Ovary (tissue), 3 donors: ENCODE results near the gene INS.

ENCODE experiments used
- POLR2A ChIP-seq: fragments of 450-650 bp; IDR thresholded peaks from one replicate; pipeline ENCODE4 v1.6.1; 2017; ENCODE audit warnings: antibody characterized with exemption, mild to moderate bottlenecking, moderate library complexity
- TF ChIP-seq, protein P1 (sequence below), 3 donors: fragments of 450-650 bp in 2 of 3; fragments of 200-600 bp in 1 of 3; IDR thresholded peaks; one replicate each; pipeline versions ENCODE4 v1.5.1 to v1.8.0; 2016 to 2022; ENCODE audit warnings: antibody characterized with exemption in 3 of 3, mild to moderate bottlenecking in 1 of 3
- donor health status: DM: no; HTN: no; CAD: no.

DNA sequence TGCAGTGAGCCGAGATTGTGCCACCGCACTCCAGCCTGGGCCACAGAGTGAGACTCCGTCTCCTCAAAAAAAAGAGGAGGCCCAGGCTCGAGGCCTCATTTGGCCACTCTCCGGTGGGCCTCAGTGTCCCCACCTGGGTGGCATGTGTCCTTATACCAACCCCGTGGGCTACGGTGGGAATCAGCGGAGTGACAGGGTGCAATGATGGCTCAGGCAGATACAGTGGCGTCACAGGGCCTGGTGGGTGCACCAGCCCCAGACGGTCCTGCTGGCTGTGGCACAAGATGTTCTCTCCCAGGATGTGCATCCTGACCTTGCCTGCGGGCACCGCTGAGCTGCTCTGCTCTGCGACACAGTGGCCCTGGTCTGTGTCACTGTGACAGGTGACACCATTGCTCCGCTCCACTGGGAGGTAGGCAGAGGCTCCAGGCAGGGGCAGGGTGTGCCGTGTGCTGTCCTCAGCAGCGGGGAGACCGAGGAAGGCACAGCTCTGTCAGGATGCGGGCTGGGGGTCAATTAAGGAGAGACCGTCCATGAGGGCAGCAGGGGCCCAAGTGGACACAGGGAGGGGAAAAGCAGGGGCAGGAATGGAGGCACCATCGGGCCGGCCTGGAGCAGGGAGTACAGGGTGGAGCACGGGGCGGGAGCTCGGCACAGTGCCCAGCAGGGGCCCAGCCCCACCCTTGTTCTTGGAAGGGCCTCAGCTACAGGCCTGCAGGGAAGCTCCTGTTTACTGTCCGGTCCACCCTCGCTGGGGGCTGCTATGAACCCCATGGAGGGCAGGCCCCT, 32.3 kb upstream of the INS start:
- TF ChIP-seq, protein P1, sequence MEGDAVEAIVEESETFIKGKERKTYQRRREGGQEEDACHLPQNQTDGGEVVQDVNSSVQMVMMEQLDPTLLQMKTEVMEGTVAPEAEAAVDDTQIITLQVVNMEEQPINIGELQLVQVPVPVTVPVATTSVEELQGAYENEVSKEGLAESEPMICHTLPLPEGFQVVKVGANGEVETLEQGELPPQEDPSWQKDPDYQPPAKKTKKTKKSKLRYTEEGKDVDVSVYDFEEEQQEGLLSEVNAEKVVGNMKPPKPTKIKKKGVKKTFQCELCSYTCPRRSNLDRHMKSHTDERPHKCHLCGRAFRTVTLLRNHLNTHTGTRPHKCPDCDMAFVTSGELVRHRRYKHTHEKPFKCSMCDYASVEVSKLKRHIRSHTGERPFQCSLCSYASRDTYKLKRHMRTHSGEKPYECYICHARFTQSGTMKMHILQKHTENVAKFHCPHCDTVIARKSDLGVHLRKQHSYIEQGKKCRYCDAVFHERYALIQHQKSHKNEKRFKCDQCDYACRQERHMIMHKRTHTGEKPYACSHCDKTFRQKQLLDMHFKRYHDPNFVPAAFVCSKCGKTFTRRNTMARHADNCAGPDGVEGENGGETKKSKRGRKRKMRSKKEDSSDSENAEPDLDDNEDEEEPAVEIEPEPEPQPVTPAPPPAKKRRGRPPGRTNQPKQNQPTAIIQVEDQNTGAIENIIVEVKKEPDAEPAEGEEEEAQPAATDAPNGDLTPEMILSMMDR (IDR thresholded peaks at IDR 0.05) = no peak
- no peak for TF ChIP-seq POLR2A
